ENCODE measurements around the gene FSIP1. TPM values are rescaled to one million over a fixed set of nuclear protein-coding genes. Genes with fewer than 3 reads are reported as not detected.

Gene FSIP1
- total RNA-seq, 2 donors from 2014 or later = 0.58 to 0.60 TPM

GRCh38 chr15:39801641-39802309, 19.1 kb upstream of the FSIP1 start:
- Mint-ChIP-seq H3K27ac (no peak overlapping the region), H3K4me1 (ENCODE audit: low read depth) (no peaks in the 10 kb centered on the region)
- peak in 1 of 2 donors; percentile 48 for ATAC-seq (replicated peaks in 1 of 2)

DNA sequence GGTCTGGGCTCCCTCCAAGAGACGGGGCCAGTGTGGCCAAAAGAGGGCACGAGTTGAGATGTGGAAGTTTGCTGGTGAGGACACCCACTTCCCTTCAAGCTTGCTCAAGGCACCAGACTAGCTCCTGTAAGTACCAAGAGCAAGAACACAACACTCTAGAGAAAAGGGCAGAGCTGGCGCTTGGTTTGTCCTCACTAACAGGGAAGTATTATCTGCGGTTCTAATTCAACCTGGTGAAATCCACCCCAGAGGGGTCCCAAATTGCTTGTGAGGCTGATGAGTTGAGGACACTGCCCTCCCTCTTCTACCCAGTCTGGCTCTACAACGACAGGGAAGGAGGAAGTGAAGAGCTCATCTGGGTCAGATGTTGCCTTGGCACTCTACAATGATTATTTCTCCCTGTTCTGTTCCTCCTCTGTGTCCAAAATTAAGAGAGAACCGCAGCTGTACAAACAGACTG, 16.9 kb upstream of the FSIP1 start:
- DNase-seq (no peak), ATAC-seq (replicated peaks in 1 of 2) (no peak)
- no peak overlapping the region for H3K4me3 Mint-ChIP-seq
- H3K9me3 Mint-ChIP-seq = no peaks in the 10 kb centered on the region
- peaks cover 46% of the 10 kb centered on the region for H3K27me3 Mint-ChIP-seq (ENCODE audit: low read depth)
- no peaks in the 10 kb centered on the region for H3K36me3 Mint-ChIP-seq (ENCODE audit: insufficient read depth in 2 of 2)
- no peaks in the 10 kb centered on the region for H3K4me1 Mint-ChIP-seq (ENCODE audit: low read depth)
- H3K27ac Mint-ChIP-seq = no peak overlapping the region

More at GRCh38 chr15:39801641-39802309, 19.1 kb upstream of the FSIP1 start:
- peak in 1 of 2 donors; percentile 14 for DNase-seq
- no peaks in the 10 kb centered on the region for H3K9me3 Mint-ChIP-seq
- no peaks in the 10 kb centered on the region for H3K36me3 Mint-ChIP-seq (ENCODE audit: insufficient read depth in 2 of 2)
- no peak overlapping the region for H3K4me3 Mint-ChIP-seq
- H3K27me3 Mint-ChIP-seq (ENCODE audit: low read depth) = peaks cover 25% of the 10 kb centered on the region

DNA sequence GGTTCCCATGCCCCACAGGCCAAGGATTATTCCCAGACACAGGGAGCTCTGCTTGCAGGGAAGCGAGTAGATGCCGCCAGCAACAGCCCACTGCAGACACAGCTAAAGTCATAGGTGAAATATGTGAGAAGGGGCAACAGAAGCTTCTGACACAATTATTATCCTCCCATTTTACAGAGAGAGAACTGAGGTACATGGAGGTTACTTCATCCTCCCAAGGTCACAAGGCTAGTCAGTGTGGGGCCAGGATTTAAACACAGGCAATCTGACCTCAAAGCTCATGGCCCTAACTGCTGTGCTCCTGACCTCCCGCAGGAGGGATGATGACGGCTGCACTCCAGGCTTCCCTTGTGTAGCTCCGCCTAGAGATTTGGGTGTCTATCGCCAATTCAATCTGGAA, 15.7 kb upstream of the FSIP1 start:
- no peaks in the 10 kb centered on the region for H3K9me3 Mint-ChIP-seq
- DNase-seq = no peak
- no peak overlapping the region for H3K4me3 Mint-ChIP-seq
- no peaks in the 10 kb centered on the region for H3K36me3 Mint-ChIP-seq (ENCODE audit: insufficient read depth in 2 of 2)
- no peaks in the 10 kb centered on the region for H3K4me1 Mint-ChIP-seq (ENCODE audit: low read depth)
- no peak overlapping the region for H3K27ac Mint-ChIP-seq
- ATAC-seq (replicated peaks in 1 of 2) = no peak
- H3K27me3 Mint-ChIP-seq (ENCODE audit: low read depth) = peaks cover 54% of the 10 kb centered on the region

DNA sequence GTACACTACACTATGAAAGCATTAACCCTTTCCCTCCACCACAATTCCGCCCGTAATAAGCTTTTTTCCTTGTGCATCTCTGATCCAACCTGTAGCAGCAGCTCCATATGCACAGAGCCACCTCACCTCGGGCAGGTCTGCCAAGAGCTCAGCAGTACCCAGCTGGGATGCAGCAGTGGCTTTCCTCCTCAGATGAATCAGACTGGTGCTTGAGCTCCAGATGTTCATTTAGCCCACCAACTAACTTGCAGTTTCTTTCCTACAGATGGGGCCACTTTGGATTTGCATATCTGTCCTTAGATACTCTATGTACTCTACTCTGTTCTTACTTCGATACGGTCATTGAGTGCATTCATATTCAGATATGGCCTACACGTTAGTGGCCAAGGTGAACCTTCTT, 14.8 kb upstream of the FSIP1 start:
- Mint-ChIP-seq H3K9me3 (no peaks in the 10 kb centered on the region), H3K4me3 (no peak overlapping the region), H3K27me3 (ENCODE audit: low read depth) (peaks cover 62% of the 10 kb centered on the region), H3K4me1 (ENCODE audit: low read depth) (no peaks in the 10 kb centered on the region), H3K36me3 (ENCODE audit: insufficient read depth in 2 of 2) (no peaks in the 10 kb centered on the region), H3K27ac (no peak overlapping the region)
- no peak for DNase-seq
- ATAC-seq (replicated peaks in 1 of 2) = no peak

DNA sequence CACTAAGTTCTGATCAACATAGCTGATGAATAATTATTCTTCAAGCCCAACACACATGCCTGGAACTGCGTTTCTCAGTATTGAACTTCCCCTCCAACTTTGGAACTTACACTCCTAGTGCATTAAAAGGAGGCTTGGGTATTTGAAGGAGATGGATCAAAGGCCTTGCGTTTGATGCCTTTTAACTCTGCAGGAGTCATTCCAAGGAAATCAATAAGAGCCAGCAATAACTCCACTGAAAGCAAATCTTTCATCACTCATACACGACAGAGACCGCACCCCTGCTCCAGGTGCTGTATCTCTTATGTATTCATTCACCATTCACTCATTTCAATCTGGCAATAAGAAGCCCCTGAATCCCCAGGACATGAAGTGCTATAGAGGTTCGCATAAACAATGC, 14.0 kb upstream of the FSIP1 start:
- no peak for ATAC-seq (replicated peaks in 1 of 2)
- peaks cover 64% of the 10 kb centered on the region for H3K27me3 Mint-ChIP-seq (ENCODE audit: low read depth)
- no peak for DNase-seq
- no peak overlapping the region for H3K27ac Mint-ChIP-seq
- H3K4me3 Mint-ChIP-seq = no peak overlapping the region
- no peaks in the 10 kb centered on the region for H3K36me3 Mint-ChIP-seq (ENCODE audit: insufficient read depth in 2 of 2)
- H3K9me3 Mint-ChIP-seq = no peaks in the 10 kb centered on the region
- no peaks in the 10 kb centered on the region for H3K4me1 Mint-ChIP-seq (ENCODE audit: low read depth)

DNA sequence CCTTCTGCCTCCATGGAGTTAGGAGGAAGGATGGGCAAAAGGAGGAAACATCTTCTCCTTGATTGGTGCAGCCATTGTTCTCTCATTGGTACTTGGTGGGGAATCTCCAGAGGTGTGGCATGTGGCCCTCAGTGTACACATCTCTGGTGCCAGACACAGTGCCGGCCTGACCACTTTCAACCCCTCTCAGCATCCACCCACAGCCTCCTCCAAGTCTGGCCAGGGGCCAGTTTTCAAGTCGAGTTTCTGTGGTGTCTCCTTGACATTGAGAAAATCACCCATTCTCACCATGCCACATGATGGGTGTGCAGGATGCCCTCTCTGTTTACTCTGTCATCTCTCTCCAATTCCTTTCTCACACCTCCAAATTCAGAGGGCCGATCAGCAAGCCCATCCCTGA, 12.8 kb upstream of the FSIP1 start:
- H3K27me3 Mint-ChIP-seq (ENCODE audit: low read depth) = peaks cover 60% of the 10 kb centered on the region
- H3K9me3 Mint-ChIP-seq = no peaks in the 10 kb centered on the region
- no peaks in the 10 kb centered on the region for H3K36me3 Mint-ChIP-seq (ENCODE audit: insufficient read depth in 2 of 2)
- ATAC-seq (replicated peaks in 1 of 2) (no peak), DNase-seq (no peak)
- no peak overlapping the region for H3K4me3 Mint-ChIP-seq
- H3K4me1 Mint-ChIP-seq (ENCODE audit: low read depth) = no peaks in the 10 kb centered on the region
- no peak overlapping the region for H3K27ac Mint-ChIP-seq

DNA sequence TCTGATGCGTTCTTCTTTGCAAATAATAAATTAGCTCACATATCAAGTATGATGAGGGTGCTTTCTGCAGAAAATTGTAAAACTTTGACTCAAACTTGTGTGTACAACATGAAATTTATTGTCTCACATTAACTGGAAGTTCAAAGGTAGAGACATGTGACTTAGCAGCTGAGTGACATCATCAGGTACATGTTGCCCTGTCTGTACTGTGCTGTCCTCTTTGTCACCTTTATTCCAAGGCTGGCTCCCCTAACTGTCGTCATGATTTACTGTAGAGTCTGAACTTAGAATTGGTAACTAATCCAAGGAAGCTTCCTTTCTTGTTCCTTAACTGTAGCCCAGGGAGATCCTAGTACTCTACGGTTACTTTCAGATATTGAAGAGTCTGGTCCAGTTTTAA, 12.3 kb upstream of the FSIP1 start:
- Mint-ChIP-seq H3K4me1 (ENCODE audit: low read depth) (no peaks in the 10 kb centered on the region), H3K36me3 (ENCODE audit: insufficient read depth in 2 of 2) (no peaks in the 10 kb centered on the region), H3K27ac (no peak overlapping the region), H3K4me3 (no peak overlapping the region), H3K27me3 (ENCODE audit: low read depth) (peaks cover 55% of the 10 kb centered on the region), H3K9me3 (no peaks in the 10 kb centered on the region)
- no peak for DNase-seq
- ATAC-seq (replicated peaks in 1 of 2) = no peak

GRCh38 chr15:39793923-39794322, 11.3 kb upstream of the FSIP1 start:
- ATAC-seq (replicated peaks in 1 of 2) = no peak
- no peaks in the 10 kb centered on the region for H3K36me3 Mint-ChIP-seq (ENCODE audit: insufficient read depth in 2 of 2)
- H3K4me3 Mint-ChIP-seq = no peak overlapping the region
- peaks cover 1% of the 10 kb centered on the region for H3K4me1 Mint-ChIP-seq (ENCODE audit: low read depth)
- DNase-seq = no peak
- no peak overlapping the region for H3K27ac Mint-ChIP-seq
- H3K27me3 Mint-ChIP-seq (ENCODE audit: low read depth) = peaks cover 47% of the 10 kb centered on the region
- H3K9me3 Mint-ChIP-seq = no peaks in the 10 kb centered on the region

- H3K9me3 Mint-ChIP-seq = no peaks in the 10 kb centered on the region
- H3K27ac Mint-ChIP-seq = no peak overlapping the region
- H3K4me3 Mint-ChIP-seq = no peak overlapping the region
- ATAC-seq (replicated peaks in 1 of 2) (no peak), DNase-seq (no peak)
- no peaks in the 10 kb centered on the region for H3K36me3 Mint-ChIP-seq (ENCODE audit: insufficient read depth in 2 of 2)
- H3K27me3 Mint-ChIP-seq (ENCODE audit: low read depth) = peaks cover 47% of the 10 kb centered on the region
- H3K4me1 Mint-ChIP-seq (ENCODE audit: low read depth) = peaks cover 11% of the 10 kb centered on the region
These were observed 10.2 kb upstream of the FSIP1 start for GRCh38 chr15:39792844-39793335.

GRCh38 chr15:39792025-39792843, 9.6 kb upstream of the FSIP1 start:
- no peak overlapping the region for H3K27ac Mint-ChIP-seq
- H3K4me3 Mint-ChIP-seq = no peak overlapping the region
- H3K27me3 Mint-ChIP-seq (ENCODE audit: low read depth) = peaks cover 43% of the 10 kb centered on the region
- H3K4me1 Mint-ChIP-seq (ENCODE audit: low read depth) = peaks cover 18% of the 10 kb centered on the region
- ATAC-seq (replicated peaks in 1 of 2) = no peak
- H3K9me3 Mint-ChIP-seq = no peaks in the 10 kb centered on the region
- DNase-seq = no peak
- H3K36me3 Mint-ChIP-seq (ENCODE audit: insufficient read depth in 2 of 2) = no peaks in the 10 kb centered on the region

- DNase-seq (no peak), ATAC-seq (replicated peaks in 1 of 2) (no peak)
- H3K27me3 Mint-ChIP-seq (ENCODE audit: low read depth) = peaks cover 19% of the 10 kb centered on the region
- no peaks in the 10 kb centered on the region for H3K9me3 Mint-ChIP-seq
- H3K36me3 Mint-ChIP-seq (ENCODE audit: insufficient read depth in 2 of 2) = no peaks in the 10 kb centered on the region
- H3K4me3 Mint-ChIP-seq = no peak overlapping the region
- H3K27ac Mint-ChIP-seq = no peak overlapping the region
- peaks cover 38% of the 10 kb centered on the region for H3K4me1 Mint-ChIP-seq (ENCODE audit: low read depth)
These were observed 7.1 kb upstream of the FSIP1 start for GRCh38 chr15:39789736-39790135.

GRCh38 chr15:39788800-39789565, 6.3 kb upstream of the FSIP1 start:
- Mint-ChIP-seq H3K27me3 (ENCODE audit: low read depth) (peaks cover 12% of the 10 kb centered on the region), H3K9me3 (no peaks in the 10 kb centered on the region), H3K4me3 (peak overlapping the region in 1 of 2 donors; percentile 51), H3K36me3 (ENCODE audit: insufficient read depth in 2 of 2) (no peaks in the 10 kb centered on the region), H3K27ac (peak overlapping the region; percentile 58), H3K4me1 (ENCODE audit: low read depth) (peaks cover 46% of the 10 kb centered on the region)
- ATAC-seq (replicated peaks in 1 of 2) (no peak), DNase-seq (no peak)

GRCh38 chr15:39788108-39788507, 5.5 kb upstream of the FSIP1 start:
- peaks cover 8% of the 10 kb centered on the region for H3K27me3 Mint-ChIP-seq (ENCODE audit: low read depth)
- peak overlapping the region; percentile 82 for H3K27ac Mint-ChIP-seq
- H3K36me3 Mint-ChIP-seq (ENCODE audit: insufficient read depth in 2 of 2) = peaks cover 1% of the 10 kb centered on the region in 2 donors
- ATAC-seq (replicated peaks in 1 of 2) = peak; percentile 85 to 86
- peak; percentile 22 to 27 for DNase-seq
- H3K4me1 Mint-ChIP-seq (ENCODE audit: low read depth) = peaks cover 52% of the 10 kb centered on the region
- H3K4me3 Mint-ChIP-seq = peak overlapping the region; percentile 20 to 51
- H3K9me3 Mint-ChIP-seq = no peaks in the 10 kb centered on the region

Measured in activated T-cell treated with anti-CD3 and anti-CD28 coated beads, Interleukin-2, amount 50 U/mL, for 72 hours (primary cell).